Measurements from ENCODE around the gene CENPB. TPM values are rescaled to one million over a fixed set of nuclear protein-coding genes. Genes with fewer than 3 reads are reported as not detected.

Gene CENPB
- total and polyA plus RNA-seq, 5 donors from 2014 or later: 1.2 to 38.5 (median 1.6) TPM

DNA sequence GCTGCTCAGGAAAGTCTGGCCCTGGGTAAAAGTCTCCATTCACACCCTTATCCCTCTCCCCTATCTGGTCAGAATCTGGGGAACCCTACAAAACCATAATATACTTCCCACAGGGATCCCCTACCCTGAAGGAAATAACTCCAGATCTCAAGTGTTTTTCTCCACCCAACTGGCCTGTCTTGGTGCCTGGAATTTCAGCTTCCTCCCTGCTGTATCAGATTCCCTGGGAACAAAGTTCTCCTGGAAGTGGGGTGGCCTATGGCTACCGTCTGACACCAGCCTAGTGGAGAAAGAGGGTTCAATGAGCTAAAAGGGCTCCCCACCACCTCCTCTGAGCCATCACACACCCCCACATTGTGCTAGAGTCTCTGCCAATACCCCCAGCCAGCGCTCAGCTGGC lies 39.1 kb downstream of the CENPB start:
- no peaks in the 10 kb centered on the region for H3K27me3 ChIP-seq (ENCODE audit: control insufficient read depth, insufficient read depth, low read length)
- H3K4me1 Mint-ChIP-seq: peaks cover 0 to 19% (median 3%) of the 10 kb centered on the region in 4 donors
- ATAC-seq (ENCODE audit: low read depth in 2 of 2): no peak
- H3K9me3 Mint-ChIP-seq: peaks cover 0 to 2% (median 0%) of the 10 kb centered on the region in 7 donors
- peaks cover 4% of the 10 kb centered on the region for H3K27me3 Mint-ChIP-seq
- H3K9me3 ChIP-seq (ENCODE audit: control insufficient read depth in 2 of 2, low read length in 2 of 2): no peaks in the 10 kb centered on the region
- no peak overlapping the region for H3K27ac Mint-ChIP-seq
- H3K36me3 ChIP-seq (ENCODE audit: control insufficient read depth, insufficient read depth, low read length): no peaks in the 10 kb centered on the region
- no peak overlapping the region for H3K27ac ChIP-seq (ENCODE audit: insufficient read depth, low read length, poor library complexity, severe bottlenecking)
- no peaks in the 10 kb centered on the region for H3K36me3 Mint-ChIP-seq
- H3K4me3 Mint-ChIP-seq: no peak overlapping the region
- no peak overlapping the region for H3K4me3 ChIP-seq (ENCODE audit: low read depth, low read length)
- peaks cover 8% of the 10 kb centered on the region for H3K4me1 ChIP-seq (ENCODE audit: control insufficient read depth, insufficient read depth, low read length, poor library complexity, severe bottlenecking)
- DNase-seq: no peak

DNA sequence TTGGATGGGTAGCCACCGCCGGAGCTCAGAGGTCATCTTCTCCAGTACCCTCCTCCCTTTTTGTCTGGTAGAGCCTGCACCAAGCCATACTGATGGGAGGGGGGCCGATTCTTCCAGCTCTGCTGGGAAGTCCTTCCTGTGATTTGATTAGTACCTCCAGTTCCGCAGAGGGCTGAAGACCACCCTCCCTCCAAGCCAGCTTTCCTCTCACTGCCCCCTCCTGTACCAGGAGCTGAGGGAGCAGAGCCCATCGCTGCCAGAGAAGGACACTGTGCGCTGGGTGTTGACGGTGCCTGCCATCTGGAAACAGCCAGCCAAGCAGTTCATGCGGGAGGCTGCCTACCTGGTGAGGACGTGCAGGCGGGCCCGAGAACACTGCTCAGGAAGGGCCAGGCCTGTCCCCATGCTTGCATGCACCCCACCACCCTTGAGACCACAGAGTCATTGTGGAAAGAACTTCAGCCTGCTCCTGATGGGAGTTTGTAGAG lies 40.8 kb downstream of the CENPB start:
- Histone ChIP-seq H3K36me3 (ENCODE audit: control insufficient read depth, insufficient read depth, low read length) (no peaks in the 10 kb centered on the region), H3K4me3 (ENCODE audit: low read depth, low read length) (no peak overlapping the region), H3K27me3 (ENCODE audit: control insufficient read depth, insufficient read depth, low read length) (no peaks in the 10 kb centered on the region), H3K9me3 (ENCODE audit: control insufficient read depth in 2 of 2, low read length in 2 of 2) (no peaks in the 10 kb centered on the region), H3K4me1 (ENCODE audit: control insufficient read depth, insufficient read depth, low read length, poor library complexity, severe bottlenecking) (peaks cover 8% of the 10 kb centered on the region), H3K27ac (ENCODE audit: insufficient read depth, low read length, poor library complexity, severe bottlenecking) (no peak overlapping the region)
- Mint-ChIP-seq H3K27me3 (peaks cover 4% of the 10 kb centered on the region), H3K36me3 (no peaks in the 10 kb centered on the region), H3K27ac (no peak overlapping the region), H3K9me3 (peaks cover 0 to 2% (median 0%) of the 10 kb centered on the region in 7 donors), H3K4me1 (peaks cover 0 to 14% (median 3%) of the 10 kb centered on the region in 4 donors), H3K4me3 (no peak overlapping the region)
- DNase-seq (no peak), ATAC-seq (ENCODE audit: low read depth in 2 of 2) (no peak)

DNA sequence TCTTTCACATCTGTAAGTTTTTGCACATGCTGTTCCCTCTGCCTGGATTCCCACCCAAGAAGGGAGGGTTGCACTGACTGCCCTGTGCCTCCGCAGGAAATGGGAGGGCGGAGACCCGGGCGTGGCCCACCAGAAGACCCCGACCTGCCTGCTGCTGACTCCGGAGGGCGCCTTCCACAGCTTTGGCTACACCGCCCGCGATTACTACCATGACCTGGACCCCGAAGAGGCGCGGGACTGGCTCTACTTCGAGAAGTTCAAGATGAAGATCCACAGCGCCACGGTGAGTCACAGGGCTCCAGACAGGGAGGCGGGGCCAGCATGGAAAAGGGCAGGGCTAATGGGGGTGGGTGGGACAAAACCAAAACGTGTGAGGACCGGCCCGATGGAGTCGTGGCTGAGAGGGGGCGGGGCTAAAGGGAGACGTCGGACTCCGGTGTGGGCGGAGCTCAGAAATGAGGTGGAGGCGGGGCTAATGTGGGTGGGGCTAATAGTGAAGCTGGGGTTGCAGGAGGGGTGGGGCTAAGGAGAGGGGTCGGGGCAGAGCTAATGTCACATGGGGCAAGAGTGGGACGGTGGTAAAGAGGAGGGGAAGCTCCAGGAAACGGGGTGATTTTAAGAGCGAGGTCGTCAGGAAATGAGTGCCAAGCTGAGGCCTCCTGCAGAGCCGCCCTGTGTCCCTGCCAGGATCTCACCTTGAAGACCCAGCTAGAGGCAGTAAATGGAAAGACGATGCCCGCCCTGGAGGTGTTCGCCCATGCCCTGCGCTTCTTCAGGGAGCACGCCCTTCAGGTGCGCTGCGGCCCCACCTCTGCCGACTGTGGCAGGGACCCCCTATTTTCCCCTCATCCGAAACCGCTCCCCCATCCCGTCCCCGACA lies 41.5 kb downstream of the CENPB start:
- H3K36me3 ChIP-seq (ENCODE audit: control insufficient read depth, insufficient read depth, low read length): no peaks in the 10 kb centered on the region
- no peaks in the 10 kb centered on the region for H3K9me3 ChIP-seq (ENCODE audit: control insufficient read depth in 2 of 2, low read length in 2 of 2)
- peak overlapping the region; percentile 24 for H3K4me3 ChIP-seq (ENCODE audit: low read depth, low read length)
- peak; percentile 66 to 78 for ATAC-seq (ENCODE audit: low read depth in 2 of 2)
- Mint-ChIP-seq H3K4me3 (peak overlapping the region; percentile 19 to 84 (median 69)), H3K27me3 (peaks cover 4% of the 10 kb centered on the region), H3K9me3 (peaks cover 0 to 2% (median 0%) of the 10 kb centered on the region in 7 donors), H3K27ac (peak overlapping the region; percentile 26 to 89 (median 81)), H3K36me3 (no peaks in the 10 kb centered on the region), H3K4me1 (peaks cover 0 to 14% (median 3%) of the 10 kb centered on the region in 4 donors)
- peak; percentile 71 to 80 (median 72) for DNase-seq
- H3K27ac ChIP-seq (ENCODE audit: insufficient read depth, low read length, poor library complexity, severe bottlenecking): no peak overlapping the region
- peaks cover 8% of the 10 kb centered on the region for H3K4me1 ChIP-seq (ENCODE audit: control insufficient read depth, insufficient read depth, low read length, poor library complexity, severe bottlenecking)
- no peaks in the 10 kb centered on the region for H3K27me3 ChIP-seq (ENCODE audit: control insufficient read depth, insufficient read depth, low read length)

DNA sequence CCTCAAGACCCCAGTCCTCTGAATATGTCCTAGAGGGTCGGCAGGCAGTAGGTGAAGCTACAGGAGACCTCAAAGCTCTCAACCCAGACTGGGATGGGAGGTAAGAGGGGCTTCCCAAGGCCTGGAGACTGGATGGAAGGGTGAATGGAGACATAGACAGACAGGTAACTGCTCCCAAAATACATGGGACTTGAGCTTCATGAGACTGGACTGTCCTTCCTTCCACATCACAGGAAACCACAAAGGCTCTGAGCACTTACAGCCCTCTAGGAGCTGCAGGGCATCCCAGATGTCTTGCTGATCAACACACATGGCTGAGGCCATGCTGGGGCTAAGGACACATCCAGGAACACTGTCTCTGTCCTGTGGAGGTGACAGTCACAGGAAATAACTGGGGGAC lies 42.5 kb downstream of the CENPB start:
- no peaks in the 10 kb centered on the region for H3K36me3 Mint-ChIP-seq
- peak overlapping the region in 1 of 4 donors; percentile 79 for H3K4me3 Mint-ChIP-seq
- peaks cover 8% of the 10 kb centered on the region for H3K4me1 ChIP-seq (ENCODE audit: control insufficient read depth, insufficient read depth, low read length, poor library complexity, severe bottlenecking)
- H3K36me3 ChIP-seq (ENCODE audit: control insufficient read depth, insufficient read depth, low read length): no peaks in the 10 kb centered on the region
- H3K9me3 Mint-ChIP-seq: peaks cover 0 to 2% (median 0%) of the 10 kb centered on the region in 7 donors
- H3K4me1 Mint-ChIP-seq: peaks cover 0 to 14% (median 3%) of the 10 kb centered on the region in 4 donors
- no peak overlapping the region for H3K4me3 ChIP-seq (ENCODE audit: low read depth, low read length)
- peaks cover 4% of the 10 kb centered on the region for H3K27me3 Mint-ChIP-seq
- no peak for DNase-seq
- no peaks in the 10 kb centered on the region for H3K27me3 ChIP-seq (ENCODE audit: control insufficient read depth, insufficient read depth, low read length)
- ATAC-seq (ENCODE audit: low read depth in 2 of 2): no peak
- H3K9me3 ChIP-seq (ENCODE audit: control insufficient read depth in 2 of 2, low read length in 2 of 2): no peaks in the 10 kb centered on the region
- H3K27ac Mint-ChIP-seq: peak overlapping the region in 1 of 3 donors; percentile 89
- H3K27ac ChIP-seq (ENCODE audit: insufficient read depth, low read length, poor library complexity, severe bottlenecking): no peak overlapping the region

DNA sequence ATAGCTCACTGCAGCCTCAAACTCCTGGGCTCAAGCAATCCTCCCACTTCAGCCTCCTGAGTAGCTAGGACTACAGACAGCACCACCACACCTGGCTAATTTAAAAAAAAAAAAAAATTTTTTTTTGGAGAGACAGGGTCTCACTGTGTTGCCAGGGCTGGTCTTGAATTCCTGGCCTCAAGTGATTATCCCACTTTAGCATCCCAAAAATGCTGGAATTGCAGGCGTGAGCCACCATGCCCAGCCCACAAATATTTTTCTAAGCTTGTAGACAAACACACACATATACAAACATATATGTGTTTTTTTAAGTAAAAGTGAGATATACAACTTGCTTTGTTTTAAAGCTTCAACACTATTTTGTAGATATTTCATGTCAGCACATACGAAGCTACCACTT lies 43.3 kb downstream of the CENPB start:
- Mint-ChIP-seq H3K4me1 (peaks cover 0 to 14% (median 3%) of the 10 kb centered on the region in 4 donors), H3K27ac (no peak overlapping the region), H3K4me3 (no peak overlapping the region), H3K27me3 (peaks cover 4% of the 10 kb centered on the region), H3K36me3 (no peaks in the 10 kb centered on the region), H3K9me3 (peaks cover 0 to 2% (median 0%) of the 10 kb centered on the region in 7 donors)
- Histone ChIP-seq H3K4me1 (ENCODE audit: control insufficient read depth, insufficient read depth, low read length, poor library complexity, severe bottlenecking) (peaks cover 8% of the 10 kb centered on the region), H3K4me3 (ENCODE audit: low read depth, low read length) (no peak overlapping the region), H3K27ac (ENCODE audit: insufficient read depth, low read length, poor library complexity, severe bottlenecking) (no peak overlapping the region), H3K27me3 (ENCODE audit: control insufficient read depth, insufficient read depth, low read length) (no peaks in the 10 kb centered on the region), H3K9me3 (ENCODE audit: control insufficient read depth in 2 of 2, low read length in 2 of 2) (no peaks in the 10 kb centered on the region), H3K36me3 (ENCODE audit: control insufficient read depth, insufficient read depth, low read length) (no peaks in the 10 kb centered on the region)
- ATAC-seq (ENCODE audit: low read depth in 2 of 2): no peak
- DNase-seq: no peak

DNA sequence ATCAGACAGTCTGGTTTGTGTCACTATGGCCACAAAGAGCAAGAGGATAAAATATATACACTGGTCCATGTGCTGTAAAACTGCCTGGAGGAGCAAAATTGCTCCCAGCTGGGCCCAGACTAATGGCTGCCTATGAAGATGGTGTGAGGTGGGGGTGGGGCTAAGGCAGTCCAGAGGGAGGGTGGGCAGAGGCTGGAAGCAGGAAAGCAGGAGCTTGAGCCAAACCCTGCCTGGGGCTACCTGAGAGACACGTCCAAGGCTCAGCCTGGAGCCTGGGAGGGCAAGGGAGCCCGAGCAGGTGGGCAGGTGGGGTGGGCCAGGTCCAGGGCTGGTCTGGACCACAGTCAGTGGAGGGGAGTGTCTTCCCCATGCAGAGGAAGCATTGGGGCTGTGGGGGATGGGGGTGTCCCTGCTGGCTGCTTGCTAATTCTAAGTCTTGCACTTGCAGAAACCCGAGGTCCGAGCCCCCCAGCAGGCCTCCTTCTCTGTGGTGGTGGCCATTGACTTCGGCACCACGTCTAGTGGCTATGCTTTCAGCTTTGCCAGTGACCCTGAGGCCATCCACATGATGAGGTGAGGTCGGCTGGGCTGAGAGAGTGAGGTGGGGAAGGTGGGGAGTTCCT lies 44.6 kb downstream of the CENPB start:
- no peak for DNase-seq
- H3K4me1 ChIP-seq (ENCODE audit: control insufficient read depth, insufficient read depth, low read length, poor library complexity, severe bottlenecking): peaks cover 8% of the 10 kb centered on the region
- peaks cover 0 to 12% (median 3%) of the 10 kb centered on the region in 4 donors for H3K4me1 Mint-ChIP-seq

DNA sequence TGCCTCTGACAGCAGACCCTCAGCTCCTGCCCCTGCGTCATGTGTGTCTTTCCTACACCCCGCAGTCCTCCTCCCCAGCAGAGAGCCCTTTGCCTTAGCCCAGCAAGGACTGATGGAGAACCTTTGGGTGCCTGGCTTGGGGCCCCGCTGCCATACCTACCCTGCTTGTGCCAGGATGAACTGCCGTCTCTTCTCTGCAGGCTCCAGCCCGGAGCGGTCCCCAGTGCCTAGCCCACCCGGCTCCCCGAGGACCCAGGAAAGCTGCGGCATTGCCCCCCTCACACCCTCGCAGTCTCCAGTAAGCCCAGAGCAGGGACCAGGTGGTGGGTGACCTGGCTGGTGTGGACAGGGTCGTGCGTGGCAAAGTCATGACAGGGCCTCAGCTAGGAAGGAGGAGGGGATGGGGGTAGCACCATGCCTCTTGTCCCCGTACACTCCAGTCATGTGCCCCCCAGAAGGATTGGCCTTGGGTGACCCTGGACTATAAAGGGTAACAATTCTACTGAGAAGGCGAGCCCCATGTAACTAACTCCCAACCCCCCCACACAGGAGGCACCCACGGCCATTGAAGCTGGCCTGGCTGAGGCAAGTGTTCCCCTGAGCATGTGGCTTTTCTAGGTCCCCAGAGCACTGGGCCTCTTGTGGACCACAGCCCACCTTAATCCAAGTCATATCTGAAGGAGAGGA lies 45.8 kb downstream of the CENPB start:
- H3K4me1 ChIP-seq (ENCODE audit: control insufficient read depth, insufficient read depth, low read length, poor library complexity, severe bottlenecking): peaks cover 8% of the 10 kb centered on the region
- Mint-ChIP-seq H3K36me3 (no peaks in the 10 kb centered on the region), H3K27me3 (peaks cover 8% of the 10 kb centered on the region), H3K4me1 (peaks cover 0 to 12% (median 3%) of the 10 kb centered on the region in 4 donors), H3K9me3 (peaks cover 0 to 2% (median 0%) of the 10 kb centered on the region in 7 donors), H3K27ac (no peak overlapping the region), H3K4me3 (no peak overlapping the region)
- H3K4me3 ChIP-seq (ENCODE audit: low read depth, low read length): no peak overlapping the region
- H3K27ac ChIP-seq (ENCODE audit: insufficient read depth, low read length, poor library complexity, severe bottlenecking): no peak overlapping the region
- no peaks in the 10 kb centered on the region for H3K36me3 ChIP-seq (ENCODE audit: control insufficient read depth, insufficient read depth, low read length)
- peaks cover 2% of the 10 kb centered on the region for H3K27me3 ChIP-seq (ENCODE audit: control insufficient read depth, insufficient read depth, low read length)
- no peaks in the 10 kb centered on the region for H3K9me3 ChIP-seq (ENCODE audit: control insufficient read depth in 2 of 2, low read length in 2 of 2)
- ATAC-seq (ENCODE audit: low read depth in 2 of 2): no peak
- DNase-seq: no peak

More for the DNA sequence above, 44.6 kb downstream of the CENPB start:
- no peaks in the 10 kb centered on the region for H3K36me3 Mint-ChIP-seq
- no peaks in the 10 kb centered on the region for H3K27me3 Mint-ChIP-seq
- H3K27me3 ChIP-seq (ENCODE audit: control insufficient read depth, insufficient read depth, low read length): no peaks in the 10 kb centered on the region
- peaks cover 0 to 2% (median 0%) of the 10 kb centered on the region in 7 donors for H3K9me3 Mint-ChIP-seq
- H3K4me3 Mint-ChIP-seq: no peak overlapping the region
- H3K9me3 ChIP-seq (ENCODE audit: control insufficient read depth in 2 of 2, low read length in 2 of 2): no peaks in the 10 kb centered on the region
- H3K27ac ChIP-seq (ENCODE audit: insufficient read depth, low read length, poor library complexity, severe bottlenecking): no peak overlapping the region
- no peak overlapping the region for H3K27ac Mint-ChIP-seq
- ATAC-seq (ENCODE audit: low read depth in 2 of 2): no peak
- H3K4me3 ChIP-seq (ENCODE audit: low read depth, low read length): no peak overlapping the region
- H3K36me3 ChIP-seq (ENCODE audit: control insufficient read depth, insufficient read depth, low read length): no peaks in the 10 kb centered on the region

Data from CD4-positive, CD25-positive, alpha-beta regulatory T cell (primary cell).